ENCODE data around the gene PBLD. TPM values are rescaled to one million over a fixed set of nuclear protein-coding genes. Genes with fewer than 3 reads are reported as not detected.

PBLD gene
- polyA plus RNA-seq, 2 of the 4 experiments (the other 2 are of a cell fraction), result 1.8 to 4.2 TPM

- Histone ChIP-seq H3K9me3 (no peaks in the 10 kb centered on the region), H3K4me2 (no peak overlapping the region), H3K4me1 (peaks cover 6% of the 10 kb centered on the region), H3K4me3 (no peak overlapping the region), H3K27ac (no peak overlapping the region)
- CTCF ChIA-PET, result interaction anchor here (0.6 to 1.3 kb wide), 3 partner anchors 61 to 974 kb away, joined by 3 to 8 read pairs (median 4); no protein-coding TSS in a partner anchor
- POLR2A ChIA-PET, result no interaction called here
- no peak for FAIRE-seq
- DNase-seq (ENCODE audit: low read depth in 1 of 2, low spot score in 1 of 2), result no peak
- no peak for TF ChIP-seq MAX (IDR thresholded peaks at IDR 0.05)
- TF ChIP-seq EHMT2 (IDR thresholded peaks at IDR 0.05; ENCODE audit: low read depth), result no peak
- TF ChIP-seq FOSB (CRISPR knock-in tag; IDR thresholded peaks at IDR 0.05), result no peak
- no peak for TF ChIP-seq HOXA7 (CRISPR knock-in tag; IDR thresholded peaks at IDR 0.05)
- no peak for TF ChIP-seq BCL3 (IDR thresholded peaks at IDR 0.05)
- TF ChIP-seq SMC3 (IDR thresholded peaks at IDR 0.05), result no peak
- no peak for TF ChIP-seq RARB (CRISPR knock-in tag; IDR thresholded peaks at IDR 0.05)
- TF ChIP-seq CBX8 (IDR thresholded peaks at IDR 0.05), result no peak
- no peak for TF ChIP-seq EP300 (IDR thresholded peaks at IDR 0.05)
- no peak for TF ChIP-seq NFE2L2 (conservative IDR thresholded peaks at IDR 0.05; ENCODE audit: low read length)
- no peak for ATAC-seq
Measured at GRCh38 chr10:68235581-68235980, 97.1 kb downstream of the PBLD start.

GRCh38 chr10:68235111-68235510 lies 97.6 kb downstream of the PBLD start:
- TF ChIP-seq MYC (IDR thresholded peaks at IDR 0.05; ENCODE audit: borderline replicate concordance, low read length), result no peak
- H3K4me2 ChIP-seq, result no peak overlapping the region
- ATAC-seq (no peak), FAIRE-seq (no peak), DNase-seq (ENCODE audit: low read depth in 1 of 2, low spot score in 1 of 2) (no peak)
- POLR2A ChIA-PET, result no interaction called here
- H3K27ac ChIP-seq, result no peak overlapping the region
- H3K9me3 ChIP-seq, result no peaks in the 10 kb centered on the region
- H3K4me1 ChIP-seq, result peaks cover 11% of the 10 kb centered on the region
- WGBS (ENCODE audit: missing lambda C conversion rate), result 37% methylated on average over 2 of the region's 2 CpGs
- no peak overlapping the region for H3K4me3 ChIP-seq
- CTCF ChIA-PET, result interaction anchor here (0.6 to 1.3 kb wide), 3 partner anchors 61 to 973 kb away, joined by 3 to 8 read pairs (median 4); no protein-coding TSS in a partner anchor

- no peak overlapping the region for H3K4me3 ChIP-seq
- WGBS (ENCODE audit: missing lambda C conversion rate), result 79% methylated on average over 3 of the region's 3 CpGs
- ATAC-seq (no peak), FAIRE-seq (no peak), DNase-seq (ENCODE audit: low read depth in 1 of 2, low spot score in 1 of 2) (no peak)
- TF ChIP-seq MAZ (IDR thresholded peaks at IDR 0.05; ENCODE audit: borderline replicate concordance, low read depth, low read length), result no peak
- peak; percentile 93 for TF ChIP-seq MAFK (IDR thresholded peaks at IDR 0.05; ENCODE audit: partially characterized antibody)
- POLR2A ChIA-PET, result no interaction called here
- H3K4me2 ChIP-seq, result no peak overlapping the region
- H3K9me3 ChIP-seq, result no peaks in the 10 kb centered on the region
- H3K4me1 ChIP-seq, result peaks cover 11% of the 10 kb centered on the region
- CTCF ChIA-PET, result no interaction called here
- no peak overlapping the region for H3K27ac ChIP-seq
Measured at GRCh38 chr10:68233046-68233445, 99.7 kb downstream of the PBLD start.

Other genes starting within 250 kb of the PBLD start
- 2.1 and 2.3 TPM in 2 replicates for gene MYPN, start 223.4 kb downstream of the PBLD start, polyA plus RNA-seq (2011; rRNA removed)
- 1.5 to 1.8 TPM (median 1.5 TPM) in 3 replicates for gene MYPN, start 223.4 kb downstream of the PBLD start, polyA plus RNA-seq (2017; fragmentation: RNase III; extraction: RNeasy Plus Mini Kit Qiagen cat#74134 plus additional on column Dnase treatment)
- 0.16 and 0.27 TPM in 2 replicates for gene ATOH7, start 100.8 kb downstream of the PBLD start, polyA plus RNA-seq (2011; rRNA removed)
- 0.08 to 0.18 TPM (median 0.09 TPM) in 3 replicates for gene ATOH7, start 100.8 kb downstream of the PBLD start, polyA plus RNA-seq (2017; fragmentation: RNase III; extraction: RNeasy Plus Mini Kit Qiagen cat#74134 plus additional on column Dnase treatment)
- gene HNRNPH3, start 864 bp downstream of the PBLD start, polyA plus RNA-seq (2011; rRNA removed), result 108 and 210 TPM in 2 replicates
- 354 to 392 TPM (median 391 TPM) in 3 replicates for gene HNRNPH3, start 864 bp downstream of the PBLD start, polyA plus RNA-seq (2017; fragmentation: RNase III; extraction: RNeasy Plus Mini Kit Qiagen cat#74134 plus additional on column Dnase treatment)
- gene RUFY2, start 74.3 kb upstream of the PBLD start, polyA plus RNA-seq (2011; rRNA removed), result 14.6 and 20.3 TPM in 2 replicates
- gene RUFY2, start 74.3 kb upstream of the PBLD start, polyA plus RNA-seq (2017; fragmentation: RNase III; extraction: RNeasy Plus Mini Kit Qiagen cat#74134 plus additional on column Dnase treatment), result 7.9 to 8.9 TPM (median 8.6 TPM) in 3 replicates
- gene DNA2, start 139.0 kb upstream of the PBLD start, polyA plus RNA-seq (2011; rRNA removed), result 15.6 and 20.1 TPM in 2 replicates
- gene DNA2, start 139.0 kb upstream of the PBLD start, polyA plus RNA-seq (2017; fragmentation: RNase III; extraction: RNeasy Plus Mini Kit Qiagen cat#74134 plus additional on column Dnase treatment), result 13.4 to 16.5 TPM (median 14.5 TPM) in 3 replicates
- gene SLC25A16, start 194.6 kb upstream of the PBLD start, polyA plus RNA-seq (2011; rRNA removed), result 14.0 and 19.6 TPM in 2 replicates
- 8.3 to 9.4 TPM (median 8.3 TPM) in 3 replicates for gene SLC25A16, start 194.6 kb upstream of the PBLD start, polyA plus RNA-seq (2017; fragmentation: RNase III; extraction: RNeasy Plus Mini Kit Qiagen cat#74134 plus additional on column Dnase treatment)
- gene TET1, start 227.4 kb upstream of the PBLD start, polyA plus RNA-seq (2011; rRNA removed), result 1.7 and 1.8 TPM in 2 replicates
- gene TET1, start 227.4 kb upstream of the PBLD start, polyA plus RNA-seq (2017; fragmentation: RNase III; extraction: RNeasy Plus Mini Kit Qiagen cat#74134 plus additional on column Dnase treatment), result 0.45 to 0.49 TPM (median 0.45 TPM) in 3 replicates

Data from A549 (cell line).